Measurements from ENCODE around the gene PALLD. TPM values are rescaled to one million over a fixed set of nuclear protein-coding genes. Genes with fewer than 3 reads are reported as not detected.

The PALLD gene
- total RNA-seq, 1 donor from 2014 or later, result 396 TPM

DNA sequence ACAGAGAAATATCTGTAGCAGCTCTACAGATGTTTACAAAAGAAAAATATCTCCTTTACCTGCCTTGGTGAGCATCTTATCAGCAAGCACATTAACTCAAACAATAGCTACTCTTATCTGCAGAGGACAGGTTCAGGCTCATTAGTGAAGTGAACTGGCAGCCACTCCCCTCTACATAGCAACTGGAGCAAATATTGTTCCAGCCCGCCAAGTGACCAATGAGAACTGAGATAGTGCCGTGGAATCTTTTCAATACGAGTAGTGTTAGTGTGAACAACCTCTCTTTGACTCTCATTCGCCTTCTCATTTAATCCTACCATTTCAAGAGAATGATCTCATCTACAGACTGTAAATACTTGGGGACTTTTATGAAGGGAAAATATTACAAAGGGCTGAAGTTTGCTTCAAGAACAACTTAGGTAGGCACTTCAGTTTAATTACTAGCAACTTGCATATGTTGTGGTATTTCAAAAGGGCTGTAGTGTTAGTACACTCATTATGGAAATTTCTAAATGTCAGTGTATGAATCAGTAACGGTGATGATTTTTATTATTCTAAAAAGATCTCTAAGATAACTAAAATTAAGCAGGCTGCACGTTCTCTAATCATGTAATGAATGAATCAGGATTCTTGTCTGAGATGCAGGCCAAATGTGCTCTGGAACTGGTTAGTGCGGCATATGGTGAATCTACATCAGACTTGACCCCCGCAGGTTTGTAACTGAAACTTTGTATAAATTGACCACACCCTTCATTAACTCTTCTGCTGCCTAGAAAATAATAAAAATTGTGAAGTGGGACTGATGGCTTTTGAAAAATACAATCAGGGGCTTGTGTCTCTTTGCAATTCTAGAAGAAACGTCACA is 72.4 kb downstream of the PALLD start:
- Mint-ChIP-seq H3K36me3 (ENCODE audit: unreplicated experiment) (no peaks in the 10 kb centered on the region), H3K27me3 (ENCODE audit: unreplicated experiment) (no peaks in the 10 kb centered on the region), H3K9me3 (ENCODE audit: unreplicated experiment) (no peaks in the 10 kb centered on the region), H3K4me3 (ENCODE audit: unreplicated experiment) (no peak overlapping the region), H3K27ac (ENCODE audit: unreplicated experiment) (no peak overlapping the region), H3K4me1 (ENCODE audit: unreplicated experiment) (peaks cover 27% of the 10 kb centered on the region)
- no peak for DNase-seq (ENCODE audit: extremely low spot score, unreplicated experiment)
- TF ChIP-seq, protein P1, sequence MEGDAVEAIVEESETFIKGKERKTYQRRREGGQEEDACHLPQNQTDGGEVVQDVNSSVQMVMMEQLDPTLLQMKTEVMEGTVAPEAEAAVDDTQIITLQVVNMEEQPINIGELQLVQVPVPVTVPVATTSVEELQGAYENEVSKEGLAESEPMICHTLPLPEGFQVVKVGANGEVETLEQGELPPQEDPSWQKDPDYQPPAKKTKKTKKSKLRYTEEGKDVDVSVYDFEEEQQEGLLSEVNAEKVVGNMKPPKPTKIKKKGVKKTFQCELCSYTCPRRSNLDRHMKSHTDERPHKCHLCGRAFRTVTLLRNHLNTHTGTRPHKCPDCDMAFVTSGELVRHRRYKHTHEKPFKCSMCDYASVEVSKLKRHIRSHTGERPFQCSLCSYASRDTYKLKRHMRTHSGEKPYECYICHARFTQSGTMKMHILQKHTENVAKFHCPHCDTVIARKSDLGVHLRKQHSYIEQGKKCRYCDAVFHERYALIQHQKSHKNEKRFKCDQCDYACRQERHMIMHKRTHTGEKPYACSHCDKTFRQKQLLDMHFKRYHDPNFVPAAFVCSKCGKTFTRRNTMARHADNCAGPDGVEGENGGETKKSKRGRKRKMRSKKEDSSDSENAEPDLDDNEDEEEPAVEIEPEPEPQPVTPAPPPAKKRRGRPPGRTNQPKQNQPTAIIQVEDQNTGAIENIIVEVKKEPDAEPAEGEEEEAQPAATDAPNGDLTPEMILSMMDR (IDR thresholded peaks at IDR 0.05), result no peak

DNA sequence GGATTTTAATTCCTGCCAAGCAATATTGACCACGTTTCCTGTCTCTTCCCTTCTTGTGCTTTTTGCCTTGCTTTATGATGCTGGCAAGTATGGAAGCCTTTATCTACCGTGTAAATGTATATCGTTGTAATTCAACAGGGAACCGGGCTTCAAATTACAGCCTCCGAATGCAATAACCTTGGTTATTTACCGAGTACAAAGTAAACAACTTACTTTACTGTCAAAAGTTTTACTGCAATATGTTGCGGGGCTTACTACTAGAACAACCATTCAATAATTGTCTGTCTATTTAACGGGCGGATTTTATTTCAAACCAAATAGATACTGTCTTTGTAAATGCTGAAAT is 73.1 kb downstream of the PALLD start:
- H3K9me3 Mint-ChIP-seq (ENCODE audit: unreplicated experiment), result no peaks in the 10 kb centered on the region
- H3K27me3 Mint-ChIP-seq (ENCODE audit: unreplicated experiment), result no peaks in the 10 kb centered on the region
- H3K4me1 Mint-ChIP-seq (ENCODE audit: unreplicated experiment), result peaks cover 32% of the 10 kb centered on the region
- DNase-seq (ENCODE audit: extremely low spot score, unreplicated experiment), result no peak
- H3K36me3 Mint-ChIP-seq (ENCODE audit: unreplicated experiment), result no peaks in the 10 kb centered on the region
- no peak overlapping the region for H3K27ac Mint-ChIP-seq (ENCODE audit: unreplicated experiment)
- H3K4me3 Mint-ChIP-seq (ENCODE audit: unreplicated experiment), result no peak overlapping the region
- TF ChIP-seq, protein P1 (IDR thresholded peaks at IDR 0.05), result no peak

GRCh38 chr4:168570466-168570865 is 73.6 kb downstream of the PALLD start:
- Mint-ChIP-seq H3K27me3 (ENCODE audit: unreplicated experiment) (no peaks in the 10 kb centered on the region), H3K9me3 (ENCODE audit: unreplicated experiment) (no peaks in the 10 kb centered on the region), H3K27ac (ENCODE audit: unreplicated experiment) (no peak overlapping the region), H3K36me3 (ENCODE audit: unreplicated experiment) (no peaks in the 10 kb centered on the region), H3K4me3 (ENCODE audit: unreplicated experiment) (no peak overlapping the region), H3K4me1 (ENCODE audit: unreplicated experiment) (peaks cover 28% of the 10 kb centered on the region)
- DNase-seq (ENCODE audit: extremely low spot score, unreplicated experiment), result no peak
- TF ChIP-seq, protein P1 (IDR thresholded peaks at IDR 0.05), result no peak

DNA sequence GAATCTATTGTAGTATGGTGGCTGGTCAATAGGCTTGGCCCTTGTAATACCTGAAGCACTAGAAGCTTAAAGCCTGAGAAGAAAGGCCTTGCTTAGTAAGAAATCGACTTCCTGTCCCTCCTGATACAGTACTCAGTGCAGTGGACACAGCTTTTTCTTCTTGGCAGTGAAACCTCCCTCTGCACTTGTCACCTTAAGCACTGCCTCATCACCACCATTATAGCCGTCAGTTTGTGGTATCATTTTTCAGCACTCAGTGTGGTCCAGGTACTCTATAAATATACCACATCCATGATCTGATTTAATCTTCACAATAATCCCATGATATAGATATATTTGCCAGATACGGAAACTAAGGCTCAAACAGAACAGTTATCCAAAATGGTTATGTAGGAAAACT is 75.2 kb downstream of the PALLD start:
- TF ChIP-seq, protein P1 (IDR thresholded peaks at IDR 0.05), result no peak
- H3K4me3 Mint-ChIP-seq (ENCODE audit: unreplicated experiment), result no peak overlapping the region

GRCh38 chr4:168573870-168574269 is 77.0 kb downstream of the PALLD start:
- TF ChIP-seq, protein P1 (IDR thresholded peaks at IDR 0.05), result no peak
- Mint-ChIP-seq H3K27ac (ENCODE audit: unreplicated experiment) (no peak overlapping the region), H3K36me3 (ENCODE audit: unreplicated experiment) (no peaks in the 10 kb centered on the region), H3K9me3 (ENCODE audit: unreplicated experiment) (no peaks in the 10 kb centered on the region), H3K4me1 (ENCODE audit: unreplicated experiment) (peaks cover 26% of the 10 kb centered on the region), H3K4me3 (ENCODE audit: unreplicated experiment) (no peak overlapping the region), H3K27me3 (ENCODE audit: unreplicated experiment) (no peaks in the 10 kb centered on the region)
- DNase-seq (ENCODE audit: extremely low spot score, unreplicated experiment), result no peak

More for the DNA sequence above, 75.2 kb downstream of the PALLD start:
- Mint-ChIP-seq H3K36me3 (ENCODE audit: unreplicated experiment) (no peaks in the 10 kb centered on the region), H3K9me3 (ENCODE audit: unreplicated experiment) (no peaks in the 10 kb centered on the region), H3K4me1 (ENCODE audit: unreplicated experiment) (peaks cover 27% of the 10 kb centered on the region), H3K27me3 (ENCODE audit: unreplicated experiment) (no peaks in the 10 kb centered on the region), H3K27ac (ENCODE audit: unreplicated experiment) (no peak overlapping the region)
- DNase-seq (ENCODE audit: extremely low spot score, unreplicated experiment), result no peak

Data from osteocyte (in vitro differentiated cells).